ENCODE measurements around the gene ZSCAN9. TPM values are rescaled to one million over a fixed set of nuclear protein-coding genes. Genes with fewer than 3 reads are reported as not detected.

ZSCAN9 gene
- total RNA-seq, 1 experiment from 2014 or later, result 14.4 TPM

DNA sequence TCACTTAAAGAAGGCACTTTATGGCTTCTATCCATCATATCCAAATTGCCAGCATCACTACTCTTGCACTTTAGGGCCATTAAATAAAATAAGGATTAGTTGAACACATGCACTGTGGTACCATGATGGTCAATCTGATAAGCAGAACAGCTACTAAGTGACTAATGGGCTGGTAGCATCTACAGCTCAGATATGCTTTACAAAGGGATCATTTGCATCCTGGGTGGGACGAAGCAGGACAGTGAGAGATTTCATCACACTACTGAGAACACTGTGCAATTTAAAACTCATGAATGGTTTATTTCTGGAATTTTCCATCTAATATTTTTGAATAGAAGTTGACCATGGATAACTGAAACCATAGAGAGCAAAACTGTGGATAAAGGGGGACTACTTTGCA is 25.1 kb upstream of the ZSCAN9 start:
- no TSS peak for BruUV-seq (replicated peaks)
- H3K36me3 ChIP-seq (ENCODE audit: control insufficient read depth, insufficient read depth, low read length), result no peaks in the 10 kb centered on the region
- ATAC-seq (no peak), DNase-seq (ENCODE audit: low read depth, low spot score) (no peak)
- TF ChIP-seq TCF7L2 (IDR thresholded peaks at IDR 0.05; ENCODE audit: low read depth, low read length) (no peak), SIN3A (IDR thresholded peaks at IDR 0.05; ENCODE audit: borderline replicate concordance, insufficient read depth, low read depth, low read length) (no peak), POLR2AphosphoS5 (IDR thresholded peaks at IDR 0.05; ENCODE audit: low read depth, low read length) (no peak)
- TF ChIP-seq, protein P1, sequence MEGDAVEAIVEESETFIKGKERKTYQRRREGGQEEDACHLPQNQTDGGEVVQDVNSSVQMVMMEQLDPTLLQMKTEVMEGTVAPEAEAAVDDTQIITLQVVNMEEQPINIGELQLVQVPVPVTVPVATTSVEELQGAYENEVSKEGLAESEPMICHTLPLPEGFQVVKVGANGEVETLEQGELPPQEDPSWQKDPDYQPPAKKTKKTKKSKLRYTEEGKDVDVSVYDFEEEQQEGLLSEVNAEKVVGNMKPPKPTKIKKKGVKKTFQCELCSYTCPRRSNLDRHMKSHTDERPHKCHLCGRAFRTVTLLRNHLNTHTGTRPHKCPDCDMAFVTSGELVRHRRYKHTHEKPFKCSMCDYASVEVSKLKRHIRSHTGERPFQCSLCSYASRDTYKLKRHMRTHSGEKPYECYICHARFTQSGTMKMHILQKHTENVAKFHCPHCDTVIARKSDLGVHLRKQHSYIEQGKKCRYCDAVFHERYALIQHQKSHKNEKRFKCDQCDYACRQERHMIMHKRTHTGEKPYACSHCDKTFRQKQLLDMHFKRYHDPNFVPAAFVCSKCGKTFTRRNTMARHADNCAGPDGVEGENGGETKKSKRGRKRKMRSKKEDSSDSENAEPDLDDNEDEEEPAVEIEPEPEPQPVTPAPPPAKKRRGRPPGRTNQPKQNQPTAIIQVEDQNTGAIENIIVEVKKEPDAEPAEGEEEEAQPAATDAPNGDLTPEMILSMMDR (IDR thresholded peaks at IDR 0.05), result no peak
- TF ChIP-seq, protein P2, sequence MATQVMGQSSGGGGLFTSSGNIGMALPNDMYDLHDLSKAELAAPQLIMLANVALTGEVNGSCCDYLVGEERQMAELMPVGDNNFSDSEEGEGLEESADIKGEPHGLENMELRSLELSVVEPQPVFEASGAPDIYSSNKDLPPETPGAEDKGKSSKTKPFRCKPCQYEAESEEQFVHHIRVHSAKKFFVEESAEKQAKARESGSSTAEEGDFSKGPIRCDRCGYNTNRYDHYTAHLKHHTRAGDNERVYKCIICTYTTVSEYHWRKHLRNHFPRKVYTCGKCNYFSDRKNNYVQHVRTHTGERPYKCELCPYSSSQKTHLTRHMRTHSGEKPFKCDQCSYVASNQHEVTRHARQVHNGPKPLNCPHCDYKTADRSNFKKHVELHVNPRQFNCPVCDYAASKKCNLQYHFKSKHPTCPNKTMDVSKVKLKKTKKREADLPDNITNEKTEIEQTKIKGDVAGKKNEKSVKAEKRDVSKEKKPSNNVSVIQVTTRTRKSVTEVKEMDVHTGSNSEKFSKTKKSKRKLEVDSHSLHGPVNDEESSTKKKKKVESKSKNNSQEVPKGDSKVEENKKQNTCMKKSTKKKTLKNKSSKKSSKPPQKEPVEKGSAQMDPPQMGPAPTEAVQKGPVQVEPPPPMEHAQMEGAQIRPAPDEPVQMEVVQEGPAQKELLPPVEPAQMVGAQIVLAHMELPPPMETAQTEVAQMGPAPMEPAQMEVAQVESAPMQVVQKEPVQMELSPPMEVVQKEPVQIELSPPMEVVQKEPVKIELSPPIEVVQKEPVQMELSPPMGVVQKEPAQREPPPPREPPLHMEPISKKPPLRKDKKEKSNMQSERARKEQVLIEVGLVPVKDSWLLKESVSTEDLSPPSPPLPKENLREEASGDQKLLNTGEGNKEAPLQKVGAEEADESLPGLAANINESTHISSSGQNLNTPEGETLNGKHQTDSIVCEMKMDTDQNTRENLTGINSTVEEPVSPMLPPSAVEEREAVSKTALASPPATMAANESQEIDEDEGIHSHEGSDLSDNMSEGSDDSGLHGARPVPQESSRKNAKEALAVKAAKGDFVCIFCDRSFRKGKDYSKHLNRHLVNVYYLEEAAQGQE (IDR thresholded peaks at IDR 0.05; ENCODE audit: insufficient read depth in 1 of 2, low read depth in 2 of 2, low read length in 1 of 2), result no peak
- H3K27ac ChIP-seq (ENCODE audit: low read length), result no peak overlapping the region
- no peaks in the 10 kb centered on the region for H3K27me3 ChIP-seq (ENCODE audit: control insufficient read depth, insufficient read depth, low read length)
- H3K4me1 ChIP-seq (ENCODE audit: control insufficient read depth, insufficient read depth, low read length), result no peaks in the 10 kb centered on the region
- peaks cover 4% of the 10 kb centered on the region; the same call in 1 of the 2 replicates for H3K9me3 ChIP-seq (ENCODE audit: control insufficient read depth, insufficient read depth, low read depth, low read length)
- ChIA-PET POLR2A (interaction anchor here (0.6 kb wide), 1 partner anchor 18 kb away, joined by 3 read pairs; no protein-coding TSS in a partner anchor), CTCF (no interaction called here)
- in situ Hi-C loops (cut with HindIII; ENCODE audit: low pct_unique_long_range_greater_than_20kb, low sequenced_read_pairs), result no loop called here
- intact Hi-C loops (cut with micrococcal nuclease; ENCODE audit: unreplicated experiment), result no loop called here
- H3K4me3 ChIP-seq (ENCODE audit: low read depth in 2 of 2, low read length in 2 of 2), result no peak overlapping the region

DNA sequence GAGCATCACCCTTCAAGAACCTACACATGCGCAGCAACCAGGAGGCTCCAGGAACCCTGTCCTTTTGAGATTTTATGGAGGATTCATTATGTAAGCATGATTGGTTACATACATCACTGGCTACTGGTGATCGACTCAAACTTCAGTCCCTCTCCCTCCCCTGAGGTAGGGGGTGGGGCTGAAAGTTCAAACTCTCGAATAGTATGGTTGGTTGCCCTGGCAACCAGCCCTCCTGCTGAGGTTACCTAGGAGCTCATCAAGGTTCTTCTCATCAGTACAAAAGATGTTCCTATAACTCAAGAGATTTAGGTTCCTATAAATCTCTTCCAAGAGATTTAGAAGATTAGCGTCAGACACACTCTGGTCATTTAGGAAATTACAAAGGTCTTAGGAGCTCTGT is 21.9 kb upstream of the ZSCAN9 start:
- in situ Hi-C loops (cut with HindIII; ENCODE audit: low pct_unique_long_range_greater_than_20kb, low sequenced_read_pairs), result no loop called here
- DNase-seq (ENCODE audit: low read depth, low spot score) (no peak), ATAC-seq (no peak)
- CTCF ChIA-PET, result interaction anchor here (0.5 kb wide), 1 partner anchor 59 kb away, joined by 3 read pairs; no protein-coding TSS in a partner anchor
- TF ChIP-seq SIN3A (IDR thresholded peaks at IDR 0.05; ENCODE audit: borderline replicate concordance, insufficient read depth, low read depth, low read length), result no peak
- no peak for TF ChIP-seq POLR2AphosphoS5 (IDR thresholded peaks at IDR 0.05; ENCODE audit: low read depth, low read length)
- no peak for TF ChIP-seq TCF7L2 (IDR thresholded peaks at IDR 0.05; ENCODE audit: low read depth, low read length)
- TF ChIP-seq, protein P1 (IDR thresholded peaks at IDR 0.05), result no peak
- TF ChIP-seq, protein P2 (IDR thresholded peaks at IDR 0.05; ENCODE audit: insufficient read depth in 1 of 2, low read depth in 2 of 2, low read length in 1 of 2), result no peak
- POLR2A ChIA-PET, result no interaction called here
- Histone ChIP-seq H3K27ac (ENCODE audit: low read length) (no peak overlapping the region), H3K4me3 (ENCODE audit: low read depth in 2 of 2, low read length in 2 of 2) (no peak overlapping the region), H3K9me3 (ENCODE audit: control insufficient read depth, insufficient read depth, low read depth, low read length) (peaks cover 4% of the 10 kb centered on the region; the same call in 1 of the 2 replicates), H3K4me1 (ENCODE audit: control insufficient read depth, insufficient read depth, low read length) (peaks cover 3% of the 10 kb centered on the region; the same call in 1 of the 2 replicates), H3K27me3 (ENCODE audit: control insufficient read depth, insufficient read depth, low read length) (no peaks in the 10 kb centered on the region), H3K36me3 (ENCODE audit: control insufficient read depth, insufficient read depth, low read length) (no peaks in the 10 kb centered on the region)
- intact Hi-C loops (cut with micrococcal nuclease; ENCODE audit: unreplicated experiment), result no loop called here
- BruUV-seq (replicated peaks), result no TSS peak
